ENCODE data around the gene IFT43.

The IFT43 gene

DNA sequence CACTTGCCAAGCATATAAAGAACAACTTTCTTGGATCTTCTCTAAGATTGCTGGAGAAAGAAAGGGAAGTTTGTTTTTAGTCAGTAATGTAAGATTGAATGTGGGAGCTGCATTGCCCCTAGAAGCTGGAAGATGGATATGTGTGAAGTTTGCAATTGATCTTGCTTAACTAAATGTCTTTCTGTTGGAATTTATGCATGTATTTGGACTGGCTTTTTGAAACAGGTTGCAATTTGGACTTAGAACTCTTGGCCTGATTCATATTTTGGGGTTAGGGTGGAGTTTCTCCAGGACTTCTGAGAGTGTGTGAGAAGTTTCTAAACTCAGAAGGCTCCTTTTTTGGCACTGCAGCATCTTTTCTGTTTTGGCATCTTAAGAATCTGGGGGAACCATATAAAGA, 26.4 kb downstream of the IFT43 start:
- H2AK5ac ChIP-seq (ENCODE audit: low read length), result no peak overlapping the region
- H2BK120ac ChIP-seq (ENCODE audit: insufficient read depth, low read length, poor library complexity), result no peak overlapping the region
- H3K18ac ChIP-seq (ENCODE audit: low read length), result no peak overlapping the region
- no peak overlapping the region for H2BK5ac ChIP-seq (ENCODE audit: low read depth, low read length, poor library complexity)
- no peaks in the 10 kb centered on the region for H3K79me2 ChIP-seq (ENCODE audit: control insufficient read depth, insufficient read depth, low read length, poor library complexity)
- H4K12ac ChIP-seq (ENCODE audit: low read depth, low read length), result no peak overlapping the region
- no peak overlapping the region for H3K23ac ChIP-seq (ENCODE audit: low read length)
- H3K9ac ChIP-seq (ENCODE audit: low read length), result no peak overlapping the region
- no peak overlapping the region for H3K14ac ChIP-seq (ENCODE audit: low read length)
- no peak overlapping the region for H4K91ac ChIP-seq (ENCODE audit: low read depth, low read length)
- H3K4me3 ChIP-seq (ENCODE audit: low read depth, low read length), result no peak overlapping the region
- no peak overlapping the region for H4K8ac ChIP-seq (ENCODE audit: low read depth, low read length)
- no peaks in the 10 kb centered on the region for H3K27me3 ChIP-seq (ENCODE audit: insufficient read depth, low read length)
- H3K27ac ChIP-seq (ENCODE audit: low read depth, low read length), result no peak overlapping the region
- no peak overlapping the region for H3K4ac ChIP-seq (ENCODE audit: low read depth, low read length)
- H3K79me1 ChIP-seq (ENCODE audit: low read length), result no peaks in the 10 kb centered on the region
- H2AFZ ChIP-seq (ENCODE audit: insufficient read depth, low read length, poor library complexity), result no peak overlapping the region
- DNase-seq, result no peak
- H3K9me3 ChIP-seq (ENCODE audit: insufficient read depth, low read depth, low read length), result no peaks in the 10 kb centered on the region
- no peak overlapping the region for H2BK12ac ChIP-seq (ENCODE audit: low read length)
- H3K36me3 ChIP-seq (ENCODE audit: control insufficient read depth in 1 of 2, insufficient read depth in 2 of 2, low read length in 2 of 2), result peaks cover 4 to 8% of the 10 kb centered on the region in 2 experiments
- H3K4me1 ChIP-seq (ENCODE audit: control insufficient read depth in 1 of 2, insufficient read depth in 2 of 2, low read length in 2 of 2), result peaks cover 3% of the 10 kb centered on the region in 2 experiments
- H3K4me2 ChIP-seq (ENCODE audit: low read length), result no peak overlapping the region

DNA sequence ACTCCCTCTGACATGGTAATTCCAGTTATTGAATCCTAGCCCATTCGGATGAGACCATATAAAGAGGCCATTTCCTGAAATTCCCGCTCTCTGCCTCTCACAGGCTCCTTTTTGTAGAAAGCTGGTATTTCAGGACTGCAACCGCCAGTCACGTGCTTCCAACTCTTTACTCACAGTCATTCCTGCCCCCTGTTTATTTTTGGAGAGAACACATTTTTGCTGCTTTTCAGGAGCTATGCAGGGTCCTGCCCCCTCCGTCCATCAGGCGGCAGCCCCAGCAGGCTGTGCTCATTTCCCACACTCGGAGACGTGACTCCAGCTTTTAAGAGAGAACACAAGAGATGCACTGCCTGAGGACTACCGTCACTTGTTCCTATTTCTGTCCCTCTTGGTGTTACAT, 26.8 kb downstream of the IFT43 start:
- H3K27ac ChIP-seq (ENCODE audit: low read depth, low read length), result no peak overlapping the region
- H3K9ac ChIP-seq (ENCODE audit: low read length), result no peak overlapping the region
- WGBS (ENCODE audit: extremely low coverage, insufficient coverage, insufficient read length), result no CpG with 5 or more reads among the region's 9 CpGs
- no peak overlapping the region for H2BK5ac ChIP-seq (ENCODE audit: low read depth, low read length, poor library complexity)
- no peak overlapping the region for H3K18ac ChIP-seq (ENCODE audit: low read length)
- H4K91ac ChIP-seq (ENCODE audit: low read depth, low read length), result no peak overlapping the region
- peaks cover 2 to 5% of the 10 kb centered on the region in 2 experiments for H3K36me3 ChIP-seq (ENCODE audit: control insufficient read depth in 1 of 2, insufficient read depth in 2 of 2, low read length in 2 of 2)
- H3K79me2 ChIP-seq (ENCODE audit: control insufficient read depth, insufficient read depth, low read length, poor library complexity), result no peaks in the 10 kb centered on the region
- no peak overlapping the region for H2AFZ ChIP-seq (ENCODE audit: insufficient read depth, low read length, poor library complexity)
- H4K12ac ChIP-seq (ENCODE audit: low read depth, low read length), result no peak overlapping the region
- no peaks in the 10 kb centered on the region for H3K27me3 ChIP-seq (ENCODE audit: insufficient read depth, low read length)
- H4K8ac ChIP-seq (ENCODE audit: low read depth, low read length), result no peak overlapping the region
- H3K9me3 ChIP-seq (ENCODE audit: insufficient read depth, low read depth, low read length), result no peaks in the 10 kb centered on the region
- H3K4me3 ChIP-seq (ENCODE audit: low read depth, low read length), result no peak overlapping the region
- H3K79me1 ChIP-seq (ENCODE audit: low read length), result no peaks in the 10 kb centered on the region
- H3K4me1 ChIP-seq (ENCODE audit: control insufficient read depth in 1 of 2, insufficient read depth in 2 of 2, low read length in 2 of 2), result peaks cover 3% of the 10 kb centered on the region in 2 experiments
- no peak overlapping the region for H3K14ac ChIP-seq (ENCODE audit: low read length)
- H2BK12ac ChIP-seq (ENCODE audit: low read length), result no peak overlapping the region
- no peak overlapping the region for H3K4ac ChIP-seq (ENCODE audit: low read depth, low read length)
- no peak overlapping the region for H3K23ac ChIP-seq (ENCODE audit: low read length)
- no peak overlapping the region for H2BK120ac ChIP-seq (ENCODE audit: insufficient read depth, low read length, poor library complexity)
- no peak overlapping the region for H2AK5ac ChIP-seq (ENCODE audit: low read length)
- DNase-seq, result no peak
- H3K4me2 ChIP-seq (ENCODE audit: low read length), result no peak overlapping the region

DNA sequence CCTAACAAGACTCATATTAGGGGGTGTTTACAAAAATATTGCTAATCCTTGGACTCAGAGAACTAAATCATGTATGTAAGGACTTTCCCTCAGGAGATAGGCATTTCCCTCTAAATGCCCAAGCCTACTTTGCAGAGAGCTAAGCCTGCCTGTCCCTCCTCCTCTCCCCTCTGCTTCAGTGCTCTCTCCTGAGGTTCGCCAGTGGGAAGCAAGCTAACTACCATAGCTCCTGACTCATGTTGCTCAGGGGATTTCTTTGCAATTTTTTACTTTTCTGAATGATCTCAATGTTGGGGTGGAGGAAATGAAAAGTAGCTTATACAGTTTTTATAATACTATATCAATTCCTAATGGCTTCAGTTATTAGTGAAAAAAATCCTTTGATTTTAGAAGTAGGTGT, 29.6 kb downstream of the IFT43 start:
- no peak overlapping the region for H2AFZ ChIP-seq (ENCODE audit: insufficient read depth, low read length, poor library complexity)
- peaks cover 3% of the 10 kb centered on the region in 2 experiments for H3K4me1 ChIP-seq (ENCODE audit: control insufficient read depth in 1 of 2, insufficient read depth in 2 of 2, low read length in 2 of 2)
- peaks cover 0 to 2% of the 10 kb centered on the region in 2 experiments for H3K36me3 ChIP-seq (ENCODE audit: control insufficient read depth in 1 of 2, insufficient read depth in 2 of 2, low read length in 2 of 2)
- no peak overlapping the region for H3K18ac ChIP-seq (ENCODE audit: low read length)
- H3K23ac ChIP-seq (ENCODE audit: low read length), result no peak overlapping the region
- no peak overlapping the region for H2BK120ac ChIP-seq (ENCODE audit: insufficient read depth, low read length, poor library complexity)
- no peak overlapping the region for H2AK5ac ChIP-seq (ENCODE audit: low read length)
- no peak overlapping the region for H3K14ac ChIP-seq (ENCODE audit: low read length)
- H4K91ac ChIP-seq (ENCODE audit: low read depth, low read length), result no peak overlapping the region
- no CpG with 5 or more reads among the region's 1 CpG for WGBS (ENCODE audit: extremely low coverage, insufficient coverage, insufficient read length)
- no peak overlapping the region for H2BK12ac ChIP-seq (ENCODE audit: low read length)
- H3K4me3 ChIP-seq (ENCODE audit: low read depth, low read length), result no peak overlapping the region
- no peak overlapping the region for H2BK5ac ChIP-seq (ENCODE audit: low read depth, low read length, poor library complexity)
- H3K79me2 ChIP-seq (ENCODE audit: control insufficient read depth, insufficient read depth, low read length, poor library complexity), result no peaks in the 10 kb centered on the region
- no peak overlapping the region for H3K9ac ChIP-seq (ENCODE audit: low read length)
- H3K4me2 ChIP-seq (ENCODE audit: low read length), result no peak overlapping the region
- H3K27me3 ChIP-seq (ENCODE audit: insufficient read depth, low read length), result no peaks in the 10 kb centered on the region
- no peak overlapping the region for H3K27ac ChIP-seq (ENCODE audit: low read depth, low read length)
- H3K9me3 ChIP-seq (ENCODE audit: insufficient read depth, low read depth, low read length), result no peaks in the 10 kb centered on the region
- H3K4ac ChIP-seq (ENCODE audit: low read depth, low read length), result no peak overlapping the region
- H4K8ac ChIP-seq (ENCODE audit: low read depth, low read length), result no peak overlapping the region
- no peaks in the 10 kb centered on the region for H3K79me1 ChIP-seq (ENCODE audit: low read length)
- no peak overlapping the region for H4K12ac ChIP-seq (ENCODE audit: low read depth, low read length)
- DNase-seq, result no peak

DNA sequence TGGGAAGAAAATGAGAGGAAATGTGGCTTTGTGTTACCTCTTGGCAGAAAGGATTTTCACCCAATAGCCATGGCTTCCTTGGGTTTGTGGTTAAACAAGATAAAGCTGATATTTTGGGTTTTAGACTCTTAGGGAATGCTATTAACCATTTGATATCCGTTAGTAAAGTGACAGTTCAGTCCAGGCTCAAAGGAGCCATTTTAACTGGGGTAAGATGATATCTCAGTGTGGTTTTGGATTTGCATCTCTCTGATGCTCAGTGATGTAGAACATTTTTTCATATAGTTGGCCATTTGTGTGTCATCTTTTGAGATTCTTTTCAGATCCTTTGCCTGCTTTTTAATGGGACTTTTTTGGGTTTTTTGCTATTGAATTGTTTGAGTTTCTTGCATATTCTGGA, 30.1 kb downstream of the IFT43 start:
- DNase-seq, result no peak
- no CpG with 5 or more reads among the region's 1 CpG for WGBS (ENCODE audit: extremely low coverage, insufficient coverage, insufficient read length)

More for the DNA sequence above, 30.1 kb downstream of the IFT43 start:
- peaks cover under 1 to 4% of the 10 kb centered on the region in 2 experiments for H3K36me3 ChIP-seq (ENCODE audit: control insufficient read depth in 1 of 2, insufficient read depth in 2 of 2, low read length in 2 of 2)
- H3K9me3 ChIP-seq (ENCODE audit: insufficient read depth, low read depth, low read length), result peaks cover under 1% of the 10 kb centered on the region
- H3K4me3 ChIP-seq (ENCODE audit: low read depth, low read length), result no peak overlapping the region
- no peaks in the 10 kb centered on the region for H3K79me1 ChIP-seq (ENCODE audit: low read length)
- no peak overlapping the region for H2BK120ac ChIP-seq (ENCODE audit: insufficient read depth, low read length, poor library complexity)
- no peak overlapping the region for H3K14ac ChIP-seq (ENCODE audit: low read length)
- H3K4ac ChIP-seq (ENCODE audit: low read depth, low read length), result no peak overlapping the region
- no peaks in the 10 kb centered on the region for H3K79me2 ChIP-seq (ENCODE audit: control insufficient read depth, insufficient read depth, low read length, poor library complexity)
- no peak overlapping the region for H4K12ac ChIP-seq (ENCODE audit: low read depth, low read length)
- H3K23ac ChIP-seq (ENCODE audit: low read length), result no peak overlapping the region
- H3K18ac ChIP-seq (ENCODE audit: low read length), result no peak overlapping the region
- no peak overlapping the region for H3K9ac ChIP-seq (ENCODE audit: low read length)
- H3K27ac ChIP-seq (ENCODE audit: low read depth, low read length), result no peak overlapping the region
- H2AFZ ChIP-seq (ENCODE audit: insufficient read depth, low read length, poor library complexity), result no peak overlapping the region
- no peak overlapping the region for H4K91ac ChIP-seq (ENCODE audit: low read depth, low read length)
- H2BK12ac ChIP-seq (ENCODE audit: low read length), result no peak overlapping the region
- no peak overlapping the region for H4K8ac ChIP-seq (ENCODE audit: low read depth, low read length)
- H3K27me3 ChIP-seq (ENCODE audit: insufficient read depth, low read length), result no peaks in the 10 kb centered on the region
- no peak overlapping the region for H3K4me2 ChIP-seq (ENCODE audit: low read length)
- no peak overlapping the region for H2BK5ac ChIP-seq (ENCODE audit: low read depth, low read length, poor library complexity)
- H2AK5ac ChIP-seq (ENCODE audit: low read length), result no peak overlapping the region
- peaks cover 3% of the 10 kb centered on the region in 2 experiments for H3K4me1 ChIP-seq (ENCODE audit: control insufficient read depth in 1 of 2, insufficient read depth in 2 of 2, low read length in 2 of 2)
